ENCODE results near the gene P3R3URF. TPM values are rescaled to one million over a fixed set of nuclear protein-coding genes. Genes with fewer than 3 reads are reported as not detected.

Gene P3R3URF
- total and polyA plus RNA-seq, 12 donors, result not detected

- Histone ChIP-seq H3K4me3 (no peak overlapping the region), H3K36me3 (replicated peaks in 1 of 2) (no peaks in the 10 kb centered on the region), H3K27me3 (no peaks in the 10 kb centered on the region), H3K4me1 (replicated peaks in 1 of 2) (peaks cover 24 to 28% of the 10 kb centered on the region in 2 donors), H3K9me3 (replicated peaks in 1 of 3) (no peaks in the 10 kb centered on the region), H3K27ac (peak overlapping the region; percentile 29 to 98 (median 86))
- WGBS, 4 donors, result 37 to 47% (median 41%) methylated on average over 3 of the region's 3 CpGs
- peak in 6 of 7 donors; percentile 27 to 57 (median 43) for DNase-seq
- TF ChIP-seq POLR2A (IDR thresholded peaks at IDR 0.05) (peak in 1 of 2 donors; percentile 26), CTCF (IDR thresholded peaks at IDR 0.05) (no peak)
- intact Hi-C loops (cut with DNase I), result loop anchor here in 1 of 2 donors (5.0 kb wide), 2 partner anchors 38 to 97 kb away; no protein-coding TSS in a partner anchor
Measured at GRCh38 chr1:46134660-46135331, 41.5 kb downstream of the P3R3URF start.

GRCh38 chr1:46133781-46134350 lies 42.4 kb downstream of the P3R3URF start:
- DNase-seq, result no peak
- Histone ChIP-seq H3K9me3 (replicated peaks in 1 of 3) (no peaks in the 10 kb centered on the region), H3K4me1 (replicated peaks in 1 of 2) (peaks cover 24 to 37% of the 10 kb centered on the region in 2 donors), H3K36me3 (replicated peaks in 1 of 2) (no peaks in the 10 kb centered on the region), H3K4me3 (peak overlapping the region in 2 of 4 donors; percentile 75 to 77), H3K27me3 (no peaks in the 10 kb centered on the region), H3K27ac (peak overlapping the region; percentile 95 to 98 (median 97))
- TF ChIP-seq CTCF (IDR thresholded peaks at IDR 0.05) (no peak), POLR2A (IDR thresholded peaks at IDR 0.05) (no peak)
- intact Hi-C loops (cut with DNase I), result loop anchor here in 1 of 2 donors (5.0 kb wide), 1 partner anchor 97 kb away; no protein-coding TSS in a partner anchor
- 53 to 66% (median 61%) methylated on average over 3 of the region's 3 CpGs for WGBS, 4 donors

- intact Hi-C loops (cut with DNase I), result loop anchor here in 1 of 2 donors (5.0 kb wide), 1 partner anchor 96 kb away; no protein-coding TSS in a partner anchor
- H3K36me3 ChIP-seq (replicated peaks in 1 of 2), result no peaks in the 10 kb centered on the region
- H3K9me3 ChIP-seq (replicated peaks in 1 of 3), result no peaks in the 10 kb centered on the region
- peak in 2 of 7 donors; percentile 77 to 80 for DNase-seq
- H3K27ac ChIP-seq, result peak overlapping the region; percentile 95 to 98 (median 97)
- H3K4me1 ChIP-seq (replicated peaks in 1 of 2), result peaks cover 24 to 43% of the 10 kb centered on the region in 2 donors
- H3K4me3 ChIP-seq, result peak overlapping the region in 3 of 4 donors; percentile 0 to 77 (median 75)
- WGBS, 4 donors, result 0 to 2% (median 1%) methylated on average over 19 to 22 of the region's 22 CpGs
- H3K27me3 ChIP-seq, result no peaks in the 10 kb centered on the region
- TF ChIP-seq POLR2A (IDR thresholded peaks at IDR 0.05) (peak; percentile 41 to 75), CTCF (IDR thresholded peaks at IDR 0.05) (no peak)
Measured at GRCh38 chr1:46133181-46133658, 43.1 kb downstream of the P3R3URF start.

- TF ChIP-seq CTCF (IDR thresholded peaks at IDR 0.05) (peak in 3 of 6 experiments; percentile 20 to 25 (median 22)), POLR2A (IDR thresholded peaks at IDR 0.05) (peak; percentile 99 to 100)
- Histone ChIP-seq H3K4me3 (peak within 1 kb of the TSS in 3 of 4 donors; percentile 69 to 77 (median 75)), H3K36me3 (replicated peaks in 1 of 2) (no peaks in the 10 kb centered on the region), H3K4me1 (replicated peaks in 1 of 2) (peaks cover 24 to 49% of the 10 kb centered on the region in 2 donors), H3K9me3 (replicated peaks in 1 of 3) (no peaks in the 10 kb centered on the region), H3K27ac (peak within 1 kb of the TSS; percentile 95 to 98 (median 97)), H3K27me3 (no peaks in the 10 kb centered on the region)
- peak; percentile 98 to 99 (median 99) for DNase-seq
- intact Hi-C loops (cut with DNase I), result loop anchor here in 1 of 2 donors (5.0 kb wide), 1 partner anchor 95 kb away; no protein-coding TSS in a partner anchor
- WGBS, 4 donors, result 0 to 1% (median 0%) methylated on average over 24 to 55 of the region's 55 CpGs
Measured at GRCh38 chr1:46132529-46133180, 43.6 kb downstream of the P3R3URF start, which contains the start of gene PIK3R3. Gene PIK3R3, minus strand, starts transcription at chr1:46132629. Its CDS starts 677 bp downstream, at chr1:46131952.
